GM12878 (cell line): ENCODE measurements around the gene AXIN1. TPM values are rescaled to one million over a fixed set of nuclear protein-coding genes. Genes with fewer than 3 reads are reported as not detected.

Experiments
- BHLHE40 ChIP-seq, 2 experiments: fragments of 450-650 bp in 1 of 2; IDR thresholded peaks; 2 replicates each; pipeline ENCODE4 v1.6.1; 2011 to 2017; ENCODE audit warnings: low read depth in 2 of 2, borderline replicate concordance in 1 of 2, improper control_type of control experiment in 1 of 2, low read length in 1 of 2, mild to moderate bottlenecking in 1 of 2
- CBFB ChIP-seq: IDR thresholded peaks from 2 replicates; pipeline ENCODE4 v1.6.1; 2016; ENCODE audit warnings: antibody characterized with exemption, low read depth
- GABPA ChIP-seq: IDR thresholded peaks from 2 replicates; pipeline ENCODE4 v1.6.1; 2014; ENCODE audit warnings: antibody characterized with exemption, low read depth, mild to moderate bottlenecking, inconsistent platforms
- HDAC6 ChIP-seq: fragments of 200-600 bp; sonication (generic); IDR thresholded peaks from one replicate; pipeline ENCODE4 v1.8.0; 2017; ENCODE audit warnings: antibody characterized with exemption; ENCODE audit not compliant: unreplicated experiment
- HDGF ChIP-seq: fragments of 450-650 bp; IDR thresholded peaks from 2 replicates; pipeline ENCODE4 v1.6.1; 2016; ENCODE audit warnings: antibody characterized with exemption
- IRF5 ChIP-seq: fragments of 450-650 bp; IDR thresholded peaks from 2 replicates; pipeline ENCODE4 v1.6.1; 2017; ENCODE audit warnings: borderline replicate concordance
- KLF5 ChIP-seq: fragments of 450-650 bp; IDR thresholded peaks from 2 replicates; pipeline ENCODE4 v1.6.1; 2014; ENCODE audit warnings: mild to moderate bottlenecking; ENCODE audit not compliant: partially characterized antibody
- MEF2A ChIP-seq: IDR thresholded peaks from 2 replicates; pipeline ENCODE4 v1.6.1; 2011; ENCODE audit warnings: low read depth, mild to moderate bottlenecking, low read length, moderate library complexity; ENCODE audit not compliant: insufficient read depth
- MXI1 ChIP-seq: fragments of 150-350 bp; IDR thresholded peaks from 2 replicates; pipeline ENCODE4 v1.6.1; 2011; ENCODE audit warnings: low read depth, mild to moderate bottlenecking, inconsistent platforms, low read length, improper control_type of control experiment
- NFYB ChIP-seq: IDR thresholded peaks from 2 replicates; pipeline ENCODE4 v1.6.1; 2011; ENCODE audit warnings: low read depth, mild to moderate bottlenecking, low read length, improper control_type of control experiment, moderate library complexity; ENCODE audit not compliant: insufficient read depth
- POLR2A ChIP-seq: IDR thresholded peaks from 2 replicates; pipeline ENCODE4 v1.6.1; 2011; ENCODE audit warnings: low read depth, mild to moderate bottlenecking, low read length
- POLR2AphosphoS2 ChIP-seq: IDR thresholded peaks from 2 replicates; pipeline ENCODE4 v1.6.1; 2011; ENCODE audit warnings: low read depth, mild to moderate bottlenecking, low read length, improper control_type of control experiment, moderate library complexity
- RCOR1 ChIP-seq: conservative IDR thresholded peaks from 2 replicates; pipeline ENCODE4 v1.6.1; 2012; ENCODE audit warnings: low read depth, low read length, improper control_type of control experiment
- SMARCA5 ChIP-seq: fragments of 450-650 bp; IDR thresholded peaks from 2 replicates; pipeline ENCODE4 v1.6.1; 2017; ENCODE audit warnings: mild to moderate bottlenecking
- SP1 ChIP-seq: IDR thresholded peaks from one replicate; pipeline ENCODE4 v1.6.1; 2011; ENCODE audit warnings: low read depth, low read length
- TBL1XR1 ChIP-seq: IDR thresholded peaks from 2 replicates; pipeline ENCODE4 v1.6.1; 2012; ENCODE audit warnings: low read depth, low read length, improper control_type of control experiment
- TCF12 ChIP-seq: IDR thresholded peaks from 2 replicates; pipeline ENCODE4 v1.6.1; 2011; ENCODE audit warnings: low read depth, mild to moderate bottlenecking, low read length
- TCF3 ChIP-seq: IDR thresholded peaks from 2 replicates; pipeline ENCODE4 v1.6.1; 2012; ENCODE audit warnings: low read depth, mild to moderate bottlenecking, low read length, borderline replicate concordance; ENCODE audit not compliant: insufficient read depth
- ZNF24 ChIP-seq: fragments of 450-650 bp; IDR thresholded peaks from 2 replicates; pipeline ENCODE4 v1.6.1; 2017; ENCODE audit warnings: antibody characterized with exemption, mild to moderate bottlenecking
- ZNF384 ChIP-seq: IDR thresholded peaks from 2 replicates; pipeline ENCODE4 v1.6.1; 2012; ENCODE audit warnings: low read depth, mild to moderate bottlenecking, low read length, improper control_type of control experiment, borderline replicate concordance
- polyA plus RNA-seq, 11 experiments: library from polyadenylated mRNA; depleted of rRNA in 4 of 11; unstranded in 6 of 11; stranded (reverse) in 5 of 11; fragments of >200 nt; fragmentation: Nextera tagmentation in 4 of 11; fragmentation: Illumina TruSeq in 1 of 11; extraction: Ambion mirVana in 4 of 11; extraction: Trizol in 1 of 11; gene quantifications; 1 replicate in 1 of 11; 2 replicates in 10 of 11; pipeline versions ENCODE4 v1.2.1 to v1.2.3, GENCODE V29; 2011 to 2016; ENCODE audit warnings: inconsistent platforms in 2 of 11, missing spikeins in 2 of 11, low read depth in 1 of 11
- total RNA-seq, 4 experiments: library from RNA; depleted of rRNA in 3 of 4; stranded (reverse); fragments of >200 nt in 3 of 4; fragmentation: Illumina TruSeq in 1 of 4; extraction: Trizol in 1 of 4; gene quantifications; 2 replicates each; pipeline versions ENCODE4 v1.2.1 to v1.2.3, GENCODE V29; 2013 to 2021
- TF ChIP-seq, protein P1 (sequence below), 3 experiments: IDR thresholded peaks in 2 of 3; conservative IDR thresholded peaks in 1 of 3; 2 replicates each; pipeline ENCODE4 v1.5.1; 2011; ENCODE audit warnings: low read depth in 3 of 3, low read length in 3 of 3, mild to moderate bottlenecking in 3 of 3, control low read depth in 2 of 3, moderate library complexity in 2 of 3, inconsistent platforms in 1 of 3, mixed read lengths in 1 of 3; ENCODE audit not compliant: control insufficient read depth in 2 of 3, insufficient read depth in 1 of 3; ENCODE audit errors: extremely low read depth in 1 of 3
- TF ChIP-seq, protein P2 (sequence below): IDR thresholded peaks from 2 replicates; pipeline ENCODE4 v1.6.1; 2011; ENCODE audit warnings: low read depth, mild to moderate bottlenecking, low read length, moderate library complexity, borderline replicate concordance; ENCODE audit errors: extremely low read depth
- TF ChIP-seq, protein P3 (sequence below): fragments of 450-650 bp; IDR thresholded peaks from 2 replicates; pipeline ENCODE4 v1.6.1; 2017; ENCODE audit warnings: mild to moderate bottlenecking, moderate library complexity
- TF ChIP-seq, protein P4 (sequence below): fragments of 450-650 bp; IDR thresholded peaks from 2 replicates; pipeline ENCODE4 v1.6.1; 2016; ENCODE audit warnings: mild to moderate bottlenecking

The AXIN1 gene
- total and polyA plus RNA-seq, 10 of the 15 experiments (the other 5 are each of a cell fraction or from before 2014, with no cell fraction given), result 0.26 to 27.1 (median 7.7) TPM

- TF ChIP-seq, protein P1, sequence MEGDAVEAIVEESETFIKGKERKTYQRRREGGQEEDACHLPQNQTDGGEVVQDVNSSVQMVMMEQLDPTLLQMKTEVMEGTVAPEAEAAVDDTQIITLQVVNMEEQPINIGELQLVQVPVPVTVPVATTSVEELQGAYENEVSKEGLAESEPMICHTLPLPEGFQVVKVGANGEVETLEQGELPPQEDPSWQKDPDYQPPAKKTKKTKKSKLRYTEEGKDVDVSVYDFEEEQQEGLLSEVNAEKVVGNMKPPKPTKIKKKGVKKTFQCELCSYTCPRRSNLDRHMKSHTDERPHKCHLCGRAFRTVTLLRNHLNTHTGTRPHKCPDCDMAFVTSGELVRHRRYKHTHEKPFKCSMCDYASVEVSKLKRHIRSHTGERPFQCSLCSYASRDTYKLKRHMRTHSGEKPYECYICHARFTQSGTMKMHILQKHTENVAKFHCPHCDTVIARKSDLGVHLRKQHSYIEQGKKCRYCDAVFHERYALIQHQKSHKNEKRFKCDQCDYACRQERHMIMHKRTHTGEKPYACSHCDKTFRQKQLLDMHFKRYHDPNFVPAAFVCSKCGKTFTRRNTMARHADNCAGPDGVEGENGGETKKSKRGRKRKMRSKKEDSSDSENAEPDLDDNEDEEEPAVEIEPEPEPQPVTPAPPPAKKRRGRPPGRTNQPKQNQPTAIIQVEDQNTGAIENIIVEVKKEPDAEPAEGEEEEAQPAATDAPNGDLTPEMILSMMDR (IDR thresholded peaks at IDR 0.05 in 2 of 3, conservative IDR thresholded peaks at IDR 0.05 in 1 of 3; ENCODE audit: control insufficient read depth in 2 of 3, extremely low read depth in 1 of 3, insufficient read depth in 1 of 3, low read depth in 3 of 3, low read length in 3 of 3), result no peak
- TF ChIP-seq NFYB, result peak; percentile 96
- no peak for TF ChIP-seq KLF5
- no peak for TF ChIP-seq HDAC6
- TF ChIP-seq POLR2A, result peak; percentile 44
- TF ChIP-seq, protein P2, sequence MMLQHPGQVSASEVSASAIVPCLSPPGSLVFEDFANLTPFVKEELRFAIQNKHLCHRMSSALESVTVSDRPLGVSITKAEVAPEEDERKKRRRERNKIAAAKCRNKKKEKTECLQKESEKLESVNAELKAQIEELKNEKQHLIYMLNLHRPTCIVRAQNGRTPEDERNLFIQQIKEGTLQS, result no peak
- TF ChIP-seq, protein P3, sequence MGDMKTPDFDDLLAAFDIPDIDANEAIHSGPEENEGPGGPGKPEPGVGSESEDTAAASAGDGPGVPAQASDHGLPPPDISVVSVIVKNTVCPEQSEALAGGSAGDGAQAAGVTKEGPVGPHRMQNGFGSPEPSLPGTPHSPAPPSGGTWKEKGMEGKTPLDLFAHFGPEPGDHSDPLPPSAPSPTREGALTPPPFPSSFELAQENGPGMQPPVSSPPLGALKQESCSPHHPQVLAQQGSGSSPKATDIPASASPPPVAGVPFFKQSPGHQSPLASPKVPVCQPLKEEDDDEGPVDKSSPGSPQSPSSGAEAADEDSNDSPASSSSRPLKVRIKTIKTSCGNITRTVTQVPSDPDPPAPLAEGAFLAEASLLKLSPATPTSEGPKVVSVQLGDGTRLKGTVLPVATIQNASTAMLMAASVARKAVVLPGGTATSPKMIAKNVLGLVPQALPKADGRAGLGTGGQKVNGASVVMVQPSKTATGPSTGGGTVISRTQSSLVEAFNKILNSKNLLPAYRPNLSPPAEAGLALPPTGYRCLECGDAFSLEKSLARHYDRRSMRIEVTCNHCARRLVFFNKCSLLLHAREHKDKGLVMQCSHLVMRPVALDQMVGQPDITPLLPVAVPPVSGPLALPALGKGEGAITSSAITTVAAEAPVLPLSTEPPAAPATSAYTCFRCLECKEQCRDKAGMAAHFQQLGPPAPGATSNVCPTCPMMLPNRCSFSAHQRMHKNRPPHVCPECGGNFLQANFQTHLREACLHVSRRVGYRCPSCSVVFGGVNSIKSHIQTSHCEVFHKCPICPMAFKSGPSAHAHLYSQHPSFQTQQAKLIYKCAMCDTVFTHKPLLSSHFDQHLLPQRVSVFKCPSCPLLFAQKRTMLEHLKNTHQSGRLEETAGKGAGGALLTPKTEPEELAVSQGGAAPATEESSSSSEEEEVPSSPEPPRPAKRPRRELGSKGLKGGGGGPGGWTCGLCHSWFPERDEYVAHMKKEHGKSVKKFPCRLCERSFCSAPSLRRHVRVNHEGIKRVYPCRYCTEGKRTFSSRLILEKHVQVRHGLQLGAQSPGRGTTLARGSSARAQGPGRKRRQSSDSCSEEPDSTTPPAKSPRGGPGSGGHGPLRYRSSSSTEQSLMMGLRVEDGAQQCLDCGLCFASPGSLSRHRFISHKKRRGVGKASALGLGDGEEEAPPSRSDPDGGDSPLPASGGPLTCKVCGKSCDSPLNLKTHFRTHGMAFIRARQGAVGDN, result no peak
- TF ChIP-seq ZNF24, result no peak
- TF ChIP-seq ZNF384, result no peak
- TF ChIP-seq POLR2AphosphoS2, result no peak
- TF ChIP-seq TCF3, result no peak
- TF ChIP-seq RCOR1, result no peak
- TF ChIP-seq IRF5, result no peak
- no peak for TF ChIP-seq TBL1XR1
- TF ChIP-seq BHLHE40 (IDR thresholded peaks at IDR 0.05; ENCODE audit: borderline replicate concordance in 1 of 2, low read depth in 2 of 2, low read length in 1 of 2), result peak; percentile 95 to 98
- peak; percentile 93 for TF ChIP-seq SP1
- no peak for TF ChIP-seq MXI1
- TF ChIP-seq TCF12, result no peak
- TF ChIP-seq, protein P4, sequence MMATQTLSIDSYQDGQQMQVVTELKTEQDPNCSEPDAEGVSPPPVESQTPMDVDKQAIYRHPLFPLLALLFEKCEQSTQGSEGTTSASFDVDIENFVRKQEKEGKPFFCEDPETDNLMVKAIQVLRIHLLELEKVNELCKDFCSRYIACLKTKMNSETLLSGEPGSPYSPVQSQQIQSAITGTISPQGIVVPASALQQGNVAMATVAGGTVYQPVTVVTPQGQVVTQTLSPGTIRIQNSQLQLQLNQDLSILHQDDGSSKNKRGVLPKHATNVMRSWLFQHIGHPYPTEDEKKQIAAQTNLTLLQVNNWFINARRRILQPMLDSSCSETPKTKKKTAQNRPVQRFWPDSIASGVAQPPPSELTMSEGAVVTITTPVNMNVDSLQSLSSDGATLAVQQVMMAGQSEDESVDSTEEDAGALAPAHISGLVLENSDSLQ, result peak; percentile 99
- no peak for TF ChIP-seq SMARCA5
- TF ChIP-seq MEF2A, result no peak
- TF ChIP-seq GABPA, result peak; percentile 94
- no peak for TF ChIP-seq CBFB
- peak; percentile 49; the same call in 1 of the 2 replicates for TF ChIP-seq HDGF
These were observed 17.9 kb upstream of the AXIN1 start, which contains the start of gene MRPL28 (continued) for GRCh38 chr16:370443-370842.
